Body of pancreas (tissue), 4 donors: Measurements from ENCODE around the gene AGPS. TPM values are rescaled to one million over a fixed set of nuclear protein-coding genes. Genes with fewer than 3 reads are reported as not detected.
"Not testable (repeated sequence)": the region's sequence is repeated elsewhere in the genome, so short reads cannot be mapped to it uniquely, and the experiment has no call there.

ENCODE experiments used
- ATAC-seq: fragments of 150-250 bp; one replicate; pipeline ENCODE4 v1.9.1; 2016
- DNase-seq, 4 donors: peaks; one replicate each; pipeline ENCODE4 v3.0.0-alpha.2; 2019
- H3K27ac ChIP-seq, 4 donors: fragments of 200-600 bp; sonication (generic); 1 replicate in 3 of 4; 2 replicates in 1 of 4; pipeline versions ENCODE4 v1.5.1 to v1.6.1; 2016 to 2019; ENCODE audit warnings: mild to moderate bottlenecking in 1 of 4, mixed read lengths in 1 of 4, moderate library complexity in 1 of 4
- H3K27me3 ChIP-seq, 2 donors: fragments of 200-600 bp; sonication (generic); one replicate each; pipeline ENCODE4 v1.6.0; 2016; ENCODE audit warnings: mild to moderate bottlenecking in 1 of 2
- H3K36me3 ChIP-seq, 2 donors: fragments of 200-600 bp; sonication (generic); replicated peaks in 1 of 2; 2 replicates each; pipeline ENCODE4 v1.5.1; 2016; ENCODE audit warnings: low read depth in 2 of 2; ENCODE audit not compliant: insufficient read depth in 1 of 2
- H3K4me1 ChIP-seq: fragments of 200-600 bp; sonication (generic); one replicate; pipeline ENCODE4 v1.6.0; 2016
- H3K4me3 ChIP-seq, 2 donors: fragments of 200-600 bp; sonication (generic); 1 replicate in 1 of 2; 2 replicates in 1 of 2; pipeline ENCODE4 v1.5.1; 2016 to 2019
- H3K9me3 ChIP-seq, 3 donors: fragments of 200-600 bp; sonication (generic); 1 replicate in 2 of 3; 2 replicates in 1 of 3; pipeline ENCODE4 v1.5.1; 2016
- POLR2A ChIP-seq, 3 donors: fragments of 450-650 bp; IDR thresholded peaks; one replicate each; pipeline ENCODE4 v1.6.1; 2016; ENCODE audit warnings: antibody characterized with exemption in 3 of 3, mild to moderate bottlenecking in 2 of 3
- WGBS, 2 donors: methylation state at CpG; one replicate each; pipeline ENCODE4 v1.1.5; 2017; 5-methylcytosine and 5-hydroxymethylcytosine counted together
- intact Hi-C: fragments of 100-400 bp; cut with DNase I; formaldehyde crosslinking; loops from one replicate; pipeline ENCODE4 v1.15.1; 2023
- total RNA-seq, 2 donors: library from RNA; depleted of rRNA; stranded (reverse); fragments of >200 nt; gene quantifications; one replicate each; pipeline ENCODE4 v1.1.0, GENCODE V29; 2016
- TF ChIP-seq, protein P1 (sequence below), 7 experiments: fragments of 450-650 bp in 4 of 7; fragments of 200-600 bp in 3 of 7; sonication (generic) in 3 of 7; IDR thresholded peaks; one replicate each; pipeline ENCODE4 v1.5.1; 2016 to 2019; ENCODE audit warnings: antibody characterized with exemption in 7 of 7

AGPS gene
- total RNA-seq, 2 donors from 2014 or later = 18.4 to 57.7 TPM

DNA sequence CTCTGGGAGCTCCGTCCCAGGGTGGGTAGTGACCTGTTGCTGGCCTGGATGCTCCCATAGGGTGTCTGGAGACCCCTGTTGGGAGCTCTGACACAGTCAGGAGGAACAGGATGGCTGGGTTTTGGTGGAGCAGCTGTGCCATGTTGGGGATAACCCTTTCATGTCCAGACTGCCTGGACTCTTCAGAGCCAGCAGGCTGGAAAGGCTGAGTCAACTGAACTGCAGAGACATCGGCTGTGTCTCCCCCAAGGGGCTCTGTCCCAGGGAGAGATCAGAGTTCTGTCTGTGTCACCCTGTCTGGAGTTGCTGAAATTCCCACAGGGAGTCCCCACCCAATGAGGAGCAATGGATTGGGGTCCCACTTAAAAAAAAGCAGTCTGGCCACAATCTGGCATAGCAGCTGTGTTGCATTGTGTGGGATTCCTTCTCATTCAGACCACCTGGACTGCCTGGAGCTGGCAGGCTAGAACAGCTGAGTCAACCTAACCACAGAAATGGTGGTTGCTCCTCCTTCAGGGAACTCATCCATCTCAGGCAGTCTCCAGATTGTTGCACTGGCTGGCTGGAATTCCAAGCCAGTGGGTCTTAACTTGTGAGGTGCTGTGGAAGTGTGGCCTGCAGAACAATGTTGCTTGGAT, 37.2 kb downstream of the AGPS start:
- Histone ChIP-seq H3K9me3 (peaks cover 0 to 13% (median 0%) of the 10 kb centered on the region in 3 donors), H3K36me3 (no peaks in the 10 kb centered on the region), H3K27me3 (no peaks in the 10 kb centered on the region), H3K4me3 (no peak overlapping the region), H3K4me1 (peaks cover 11% of the 10 kb centered on the region), H3K27ac (no peak overlapping the region)
- WGBS, 2 donors = 83 to 86% methylated on average over 2 of the region's 2 CpGs
- intact Hi-C loops = no loop called here
- no peak for TF ChIP-seq POLR2A (IDR thresholded peaks at IDR 0.05)
- TF ChIP-seq, protein P1, sequence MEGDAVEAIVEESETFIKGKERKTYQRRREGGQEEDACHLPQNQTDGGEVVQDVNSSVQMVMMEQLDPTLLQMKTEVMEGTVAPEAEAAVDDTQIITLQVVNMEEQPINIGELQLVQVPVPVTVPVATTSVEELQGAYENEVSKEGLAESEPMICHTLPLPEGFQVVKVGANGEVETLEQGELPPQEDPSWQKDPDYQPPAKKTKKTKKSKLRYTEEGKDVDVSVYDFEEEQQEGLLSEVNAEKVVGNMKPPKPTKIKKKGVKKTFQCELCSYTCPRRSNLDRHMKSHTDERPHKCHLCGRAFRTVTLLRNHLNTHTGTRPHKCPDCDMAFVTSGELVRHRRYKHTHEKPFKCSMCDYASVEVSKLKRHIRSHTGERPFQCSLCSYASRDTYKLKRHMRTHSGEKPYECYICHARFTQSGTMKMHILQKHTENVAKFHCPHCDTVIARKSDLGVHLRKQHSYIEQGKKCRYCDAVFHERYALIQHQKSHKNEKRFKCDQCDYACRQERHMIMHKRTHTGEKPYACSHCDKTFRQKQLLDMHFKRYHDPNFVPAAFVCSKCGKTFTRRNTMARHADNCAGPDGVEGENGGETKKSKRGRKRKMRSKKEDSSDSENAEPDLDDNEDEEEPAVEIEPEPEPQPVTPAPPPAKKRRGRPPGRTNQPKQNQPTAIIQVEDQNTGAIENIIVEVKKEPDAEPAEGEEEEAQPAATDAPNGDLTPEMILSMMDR (IDR thresholded peaks at IDR 0.05) = no peak
- DNase-seq (peak in 1 of 4 donors; percentile 10), ATAC-seq (no peak)

DNA sequence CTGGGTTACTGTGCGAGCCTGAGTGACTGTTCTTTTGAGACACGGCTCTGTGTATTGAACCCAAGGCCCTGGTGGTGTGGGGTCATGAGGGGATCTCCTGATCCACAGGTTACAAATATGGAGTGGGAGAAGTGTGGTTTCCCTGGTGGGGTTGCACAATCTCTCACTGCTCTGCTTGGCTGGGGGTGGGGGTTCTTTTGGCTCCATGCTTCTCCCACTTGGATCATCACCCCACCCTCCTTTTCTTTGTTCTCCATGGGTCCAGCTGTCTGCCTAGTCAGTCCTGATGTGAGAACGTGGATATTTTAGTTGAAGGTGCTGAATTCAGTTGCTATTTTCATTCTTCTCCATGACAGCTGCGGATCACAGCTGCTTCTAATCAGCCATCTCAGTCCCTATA, 37.8 kb downstream of the AGPS start:
- H3K9me3 ChIP-seq = peaks cover 0 to 13% (median 0%) of the 10 kb centered on the region in 3 donors
- TF ChIP-seq POLR2A (IDR thresholded peaks at IDR 0.05) = no peak
- TF ChIP-seq, protein P1 (IDR thresholded peaks at IDR 0.05) = no peak
- 70 to 96% methylated on average over 2 to 4 of the region's 4 CpGs for WGBS, 2 donors
- intact Hi-C loops = no loop called here
- H3K4me3 ChIP-seq = no peak overlapping the region
- no peaks in the 10 kb centered on the region for H3K27me3 ChIP-seq
- DNase-seq (no peak), ATAC-seq (no peak)
- peaks cover 11% of the 10 kb centered on the region for H3K4me1 ChIP-seq
- no peaks in the 10 kb centered on the region for H3K36me3 ChIP-seq
- H3K27ac ChIP-seq = no peak overlapping the region

DNA sequence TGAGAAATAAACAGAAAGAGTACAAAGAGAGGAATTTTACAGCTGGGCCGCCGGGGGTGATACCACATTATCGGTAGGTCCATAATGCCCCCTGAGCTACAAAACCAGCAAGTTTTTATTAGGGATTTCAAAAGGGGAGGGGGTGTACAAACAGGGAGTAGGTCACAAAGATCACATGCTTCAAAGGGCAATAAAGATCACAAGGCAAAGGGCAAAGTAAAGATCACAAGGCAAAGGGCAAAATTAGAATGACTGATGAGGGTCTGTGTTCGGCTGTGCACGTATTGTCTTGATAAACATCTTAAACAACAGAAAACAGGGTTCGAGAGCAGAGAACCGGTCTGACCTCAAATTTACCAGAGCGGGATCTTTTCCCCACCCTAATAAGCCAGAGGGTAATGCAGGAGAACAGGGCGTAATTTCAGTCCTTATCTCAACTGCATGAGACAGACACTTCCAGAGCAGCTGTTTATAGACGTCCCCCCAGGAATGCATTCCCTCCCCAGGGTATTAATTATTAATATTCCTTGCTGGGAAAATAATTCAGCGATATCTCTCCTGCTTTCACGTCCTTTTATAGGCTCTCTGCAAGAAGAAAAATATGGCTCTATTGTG, 38.6 kb downstream of the AGPS start:
- H3K27ac ChIP-seq, H3K36me3 ChIP-seq, H3K4me3 ChIP-seq, ATAC-seq, intact Hi-C loops, H3K27me3 ChIP-seq, DNase-seq: not testable (repeated sequence)
- WGBS, 2 donors = 94 to 96% methylated on average over 12 of the region's 12 CpGs
- Histone ChIP-seq H3K9me3 (peaks cover 0 to 13% (median 0%) of the 10 kb centered on the region in 3 donors), H3K4me1 (peaks cover 11% of the 10 kb centered on the region)

DNA sequence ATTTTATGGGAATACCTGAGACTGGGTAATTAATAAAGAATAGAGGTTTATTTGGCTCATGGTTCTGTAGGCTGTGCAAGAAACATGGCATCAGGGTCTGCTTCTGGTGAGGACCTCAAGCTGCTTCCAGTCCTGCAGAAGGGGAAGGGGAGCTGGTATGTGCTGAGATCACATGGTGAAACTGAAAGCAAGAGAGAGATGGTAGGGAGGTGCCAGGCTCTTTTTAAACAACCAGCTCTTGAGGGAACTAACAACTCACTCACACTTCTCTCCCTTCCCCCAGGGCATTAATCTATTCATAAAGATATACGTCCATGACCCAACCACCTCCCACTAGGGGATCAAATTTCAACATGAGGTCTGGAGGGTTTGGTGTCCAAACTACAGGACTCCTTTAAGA, 40.1 kb downstream of the AGPS start:
- 29 to 67% methylated on average over 1 of the region's 1 CpG for WGBS, 2 donors
- no peak for TF ChIP-seq POLR2A (IDR thresholded peaks at IDR 0.05)
- TF ChIP-seq, protein P1 (IDR thresholded peaks at IDR 0.05) = no peak
- no peaks in the 10 kb centered on the region for H3K36me3 ChIP-seq
- no peak overlapping the region for H3K27ac ChIP-seq
- ATAC-seq (no peak), DNase-seq (no peak)
- H3K4me3 ChIP-seq = no peak overlapping the region
- H3K27me3 ChIP-seq = no peaks in the 10 kb centered on the region
- H3K9me3 ChIP-seq = peaks cover 0 to 13% (median 0%) of the 10 kb centered on the region in 3 donors
- intact Hi-C loops = no loop called here
- peaks cover 11% of the 10 kb centered on the region for H3K4me1 ChIP-seq

DNA sequence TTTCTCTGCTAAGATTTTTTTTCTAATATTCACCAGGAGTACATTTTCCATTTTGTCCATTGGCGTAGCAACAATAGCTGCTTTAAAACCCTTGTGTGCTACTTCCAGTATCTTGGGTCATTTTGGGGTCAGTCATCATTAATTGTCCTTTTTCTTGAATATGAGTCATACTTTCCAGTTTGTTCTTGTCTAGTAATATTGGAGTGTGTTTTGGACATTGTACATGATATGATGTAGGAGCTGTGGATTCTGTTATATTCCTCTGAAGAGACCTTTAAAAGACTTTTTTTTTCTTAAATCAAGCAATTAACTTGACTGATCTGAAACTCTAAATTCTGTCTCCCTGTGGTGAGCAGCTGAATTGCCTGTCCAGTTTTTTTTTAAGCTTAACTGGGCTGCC, 40.8 kb downstream of the AGPS start:
- ATAC-seq = no peak
- 98 to 100% methylated on average over 1 of the region's 1 CpG for WGBS, 2 donors

More for the DNA sequence above, 40.8 kb downstream of the AGPS start:
- Histone ChIP-seq H3K4me3 (no peak overlapping the region), H3K36me3 (no peaks in the 10 kb centered on the region), H3K4me1 (peaks cover 11% of the 10 kb centered on the region), H3K9me3 (peaks cover 0 to 13% (median 0%) of the 10 kb centered on the region in 3 donors), H3K27ac (no peak overlapping the region), H3K27me3 (no peaks in the 10 kb centered on the region)
- intact Hi-C loops = no loop called here
- DNase-seq = no peak
- TF ChIP-seq, protein P1 (IDR thresholded peaks at IDR 0.05) = no peak
- TF ChIP-seq POLR2A (IDR thresholded peaks at IDR 0.05) = no peak
